Ectodermal cell (in vitro differentiated cells): Measurements from ENCODE around the gene P2RY12.

Source experiments
- H3K27ac ChIP-seq: 2 replicates; pipeline ENCODE4 v1.7.0; 2013; ENCODE audit warnings: mild to moderate bottlenecking, low read depth, low read length; ENCODE audit not compliant: insufficient read depth, poor library complexity, severe bottlenecking
- H3K27me3 ChIP-seq: 2 replicates; pipeline ENCODE4 v1.7.0; 2013; ENCODE audit warnings: mild to moderate bottlenecking, low read length; ENCODE audit not compliant: insufficient read depth, control insufficient read depth, poor library complexity, severe bottlenecking
- H3K36me3 ChIP-seq: one replicate; pipeline ENCODE4 v1.7.0; 2013; ENCODE audit warnings: low read length; ENCODE audit not compliant: control insufficient read depth, insufficient read depth
- H3K4me1 ChIP-seq: one replicate; pipeline ENCODE4 v1.7.0; 2013; ENCODE audit warnings: low read length; ENCODE audit not compliant: control insufficient read depth, insufficient read depth
- H3K4me3 ChIP-seq: 2 replicates; pipeline ENCODE4 v1.7.0; 2013; ENCODE audit warnings: low read depth, low read length, control low read depth; ENCODE audit not compliant: insufficient read depth
- H3K9me3 ChIP-seq: 2 replicates; pipeline ENCODE4 v1.7.0; 2013; ENCODE audit warnings: mild to moderate bottlenecking, low read length, moderate library complexity; ENCODE audit not compliant: control insufficient read depth
- whole genome bisulfite sequencing, 2 experiments: methylation state at CpG; one replicate each; pipeline ENCODE4 v1.1.7; 2013; ENCODE audit warnings: missing lambda C conversion rate in 2 of 2; 5-methylcytosine and 5-hydroxymethylcytosine counted together

Gene P2RY12

DNA sequence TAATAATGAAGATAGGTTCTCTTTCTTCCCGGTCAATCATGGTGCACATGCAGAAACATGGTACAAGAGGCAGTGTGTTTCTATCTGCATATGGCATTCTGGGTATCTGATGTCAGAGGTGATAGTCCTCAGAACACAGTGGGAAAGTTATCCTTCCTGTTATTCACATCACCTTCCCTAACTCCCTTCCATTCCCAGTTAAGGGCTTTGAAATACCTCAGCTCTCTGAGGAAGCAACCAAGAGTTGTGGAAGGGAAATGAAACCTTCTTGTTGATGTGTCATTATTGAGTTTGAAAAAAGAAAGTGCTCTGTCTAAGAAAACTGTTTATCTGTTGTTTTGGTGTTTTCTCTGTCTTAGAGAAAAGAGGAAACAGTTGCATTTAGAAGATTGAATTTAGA, 33.3 kb downstream of the P2RY12 start:
- H3K27me3 ChIP-seq, result no peaks in the 10 kb centered on the region
- 94 to 100% methylated on average over 1 of the region's 1 CpG for WGBS, 2 experiments
- H3K4me1 ChIP-seq, result no peaks in the 10 kb centered on the region
- H3K4me3 ChIP-seq, result no peak overlapping the region
- no peak overlapping the region for H3K27ac ChIP-seq
- no peaks in the 10 kb centered on the region for H3K9me3 ChIP-seq
- H3K36me3 ChIP-seq, result no peaks in the 10 kb centered on the region

- Histone ChIP-seq H3K27ac (no peak overlapping the region), H3K9me3 (no peaks in the 10 kb centered on the region), H3K4me1 (no peaks in the 10 kb centered on the region), H3K27me3 (no peaks in the 10 kb centered on the region), H3K4me3 (no peak overlapping the region), H3K36me3 (no peaks in the 10 kb centered on the region)
- no CpG with 5 or more reads among the region's 1 CpG for whole genome bisulfite sequencing, 2 experiments
Measured at GRCh38 chr3:151350656-151351055, 33.9 kb downstream of the P2RY12 start.

- WGBS, 2 experiments, result 75 to 84% methylated on average over 5 to 6 of the region's 6 CpGs
- no peaks in the 10 kb centered on the region for H3K36me3 ChIP-seq
- H3K4me1 ChIP-seq, result no peaks in the 10 kb centered on the region
- no peak overlapping the region for H3K27ac ChIP-seq
- no peaks in the 10 kb centered on the region for H3K27me3 ChIP-seq
- H3K4me3 ChIP-seq, result no peak overlapping the region
- no peaks in the 10 kb centered on the region for H3K9me3 ChIP-seq
Measured at GRCh38 chr3:151347432-151347831, 37.1 kb downstream of the P2RY12 start.

DNA sequence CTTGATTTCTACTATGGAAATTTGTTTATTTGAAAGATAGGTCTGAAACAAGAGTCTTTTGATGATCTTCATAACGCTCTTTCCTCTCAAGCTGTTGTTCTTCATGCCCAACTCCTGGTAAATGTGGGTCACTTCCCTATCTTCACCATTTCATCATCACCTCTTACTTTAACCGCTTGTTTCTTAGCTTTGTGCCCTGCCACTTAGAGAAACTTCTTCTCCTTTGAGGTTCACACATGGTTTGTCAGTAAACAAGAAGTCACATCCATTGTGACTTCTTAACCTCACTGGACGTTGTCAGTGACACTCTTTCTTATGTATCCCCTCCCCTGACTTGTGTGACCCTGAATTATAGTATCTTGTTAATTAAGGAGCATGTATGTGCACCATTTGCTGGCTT, 38.3 kb downstream of the P2RY12 start:
- no peaks in the 10 kb centered on the region for H3K4me1 ChIP-seq
- H3K4me3 ChIP-seq, result no peak overlapping the region
- H3K27ac ChIP-seq, result no peak overlapping the region
- 91 to 95% methylated on average over 3 of the region's 3 CpGs for WGBS, 2 experiments
- no peaks in the 10 kb centered on the region for H3K27me3 ChIP-seq
- no peaks in the 10 kb centered on the region for H3K36me3 ChIP-seq
- no peaks in the 10 kb centered on the region for H3K9me3 ChIP-seq

DNA sequence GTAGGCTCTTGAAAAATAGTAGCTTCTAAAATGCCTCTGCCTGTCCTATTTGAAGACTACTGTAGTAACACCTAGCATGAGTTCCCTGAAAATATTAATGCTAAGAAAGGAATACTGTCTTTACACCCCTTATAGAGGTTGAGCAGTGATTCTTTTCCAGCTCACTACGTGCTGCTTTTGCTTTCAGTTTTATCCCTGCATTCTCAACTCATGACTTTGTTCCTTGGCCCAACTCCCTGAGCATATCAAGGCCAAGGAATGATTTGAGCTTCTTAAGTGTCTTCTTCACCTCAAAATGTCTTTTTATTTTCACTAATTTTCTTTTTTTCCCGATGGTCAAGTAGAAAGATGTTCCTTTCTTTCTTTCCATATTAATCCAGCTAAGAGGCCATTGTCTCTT, 38.7 kb downstream of the P2RY12 start:
- Histone ChIP-seq H3K27me3 (no peaks in the 10 kb centered on the region), H3K4me3 (no peak overlapping the region), H3K36me3 (no peaks in the 10 kb centered on the region), H3K9me3 (no peaks in the 10 kb centered on the region), H3K27ac (no peak overlapping the region), H3K4me1 (no peaks in the 10 kb centered on the region)
- 89 to 96% methylated on average over 2 of the region's 2 CpGs for WGBS, 2 experiments

DNA sequence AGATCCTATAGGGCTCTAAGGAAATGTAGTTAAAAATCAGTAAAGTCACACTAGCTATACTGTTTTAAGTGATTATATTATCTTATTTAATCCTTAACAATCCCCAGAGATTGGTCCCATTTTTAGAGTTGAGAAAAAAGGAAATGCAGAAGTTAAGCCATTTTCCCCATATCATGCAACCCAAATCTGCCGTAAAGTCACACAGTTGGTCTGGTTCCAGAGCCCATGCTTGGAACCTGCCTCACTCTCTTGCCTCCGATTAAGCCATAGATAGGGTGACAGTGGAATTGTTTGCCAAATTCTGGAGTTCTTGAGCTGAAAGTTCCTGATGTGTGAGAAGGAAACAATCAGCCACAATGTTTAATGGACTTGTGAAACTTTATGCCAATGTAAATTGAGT, 52.9 kb downstream of the P2RY12 start:
- Histone ChIP-seq H3K36me3 (no peaks in the 10 kb centered on the region), H3K27ac (no peak overlapping the region), H3K9me3 (no peaks in the 10 kb centered on the region), H3K27me3 (no peaks in the 10 kb centered on the region), H3K4me1 (no peaks in the 10 kb centered on the region), H3K4me3 (no peak overlapping the region)
- 92 to 96% methylated on average over 2 of the region's 2 CpGs for WGBS, 2 experiments

- H3K36me3 ChIP-seq, result no peaks in the 10 kb centered on the region
- H3K9me3 ChIP-seq, result no peaks in the 10 kb centered on the region
- no peak overlapping the region for H3K4me3 ChIP-seq
- H3K27ac ChIP-seq, result no peak overlapping the region
- H3K27me3 ChIP-seq, result no peaks in the 10 kb centered on the region
- H3K4me1 ChIP-seq, result no peaks in the 10 kb centered on the region
Measured at GRCh38 chr3:151330899-151331298, 53.7 kb downstream of the P2RY12 start.

DNA sequence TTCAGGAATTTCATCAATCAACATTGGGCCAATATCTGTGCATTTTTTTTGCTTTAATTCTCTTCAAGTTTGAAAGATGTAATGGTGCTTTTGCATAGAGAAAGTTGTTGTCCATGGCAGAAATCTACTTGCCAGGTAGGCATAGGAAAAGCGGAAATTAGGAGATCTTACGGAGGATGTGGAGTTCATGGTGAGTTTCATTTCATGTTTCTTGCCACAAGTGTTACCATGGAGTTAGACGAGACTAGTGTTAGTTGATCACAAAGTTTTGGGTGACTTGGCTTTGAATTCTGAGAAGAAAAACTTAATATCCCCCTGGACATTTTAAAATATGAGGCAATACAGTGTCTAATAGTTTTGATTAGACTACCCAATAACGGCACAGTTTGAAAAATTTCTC, 54.2 kb downstream of the P2RY12 start:
- no peak overlapping the region for H3K27ac ChIP-seq
- H3K36me3 ChIP-seq, result no peaks in the 10 kb centered on the region
- H3K4me3 ChIP-seq, result no peak overlapping the region
- no peaks in the 10 kb centered on the region for H3K9me3 ChIP-seq
- no peaks in the 10 kb centered on the region for H3K4me1 ChIP-seq
- whole genome bisulfite sequencing, 2 experiments, result 95 to 96% methylated on average over 3 of the region's 4 CpGs
- H3K27me3 ChIP-seq, result no peaks in the 10 kb centered on the region

- H3K4me3 ChIP-seq, result no peak within 1 kb of the TSS
- no peaks in the 10 kb centered on the region for H3K36me3 ChIP-seq
- H3K4me1 ChIP-seq, result no peaks in the 10 kb centered on the region
- H3K27ac ChIP-seq, result no peak within 1 kb of the TSS
- 60 to 92% methylated on average over 1 of the region's 1 CpG for whole genome bisulfite sequencing, 2 experiments
- H3K27me3 ChIP-seq, result no peaks in the 10 kb centered on the region
- H3K9me3 ChIP-seq, result no peaks in the 10 kb centered on the region
Measured at GRCh38 chr3:151329363-151329762, 55.2 kb downstream of the P2RY12 start, which contains the start of gene P2RY13. Gene P2RY13, minus strand, starts transcription at chr3:151329549. Its CDS starts 21 bp downstream, at chr3:151329528.

DNA sequence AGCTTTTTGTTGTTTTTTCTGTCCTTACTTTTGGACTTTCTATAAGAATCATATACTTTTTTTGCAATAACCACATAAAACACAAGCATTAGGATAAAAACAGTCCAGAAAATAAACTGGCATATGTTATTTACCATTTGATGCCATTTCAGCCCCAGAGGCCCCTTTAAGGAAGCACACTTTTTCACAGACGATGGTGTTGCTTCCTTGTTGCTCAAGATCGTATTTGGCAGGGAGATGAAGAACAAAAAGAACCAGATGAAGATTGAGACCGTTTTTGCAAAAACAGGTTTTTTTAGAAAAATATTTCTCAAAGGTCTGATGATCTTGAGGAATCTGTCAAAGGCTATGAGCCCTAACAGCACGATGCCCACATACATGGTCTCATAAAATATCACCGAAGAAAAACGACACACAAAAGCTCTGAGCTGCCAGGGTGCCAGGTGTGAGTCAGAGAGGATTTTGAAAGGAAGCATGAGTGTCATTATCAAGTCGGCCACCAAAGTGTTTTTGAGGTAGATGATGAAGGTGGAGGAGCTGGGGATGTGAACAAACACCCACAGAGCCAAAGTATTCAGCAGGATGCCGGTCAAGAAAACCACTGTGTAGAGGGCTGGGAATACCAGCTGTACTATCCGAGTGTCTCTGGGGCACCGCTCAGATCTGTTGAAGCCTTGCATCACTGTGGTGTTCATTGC, 56.1 kb downstream of the P2RY12 start:
- Histone ChIP-seq H3K4me3 (no peak overlapping the region), H3K9me3 (no peaks in the 10 kb centered on the region), H3K4me1 (no peaks in the 10 kb centered on the region), H3K27me3 (no peaks in the 10 kb centered on the region), H3K36me3 (no peaks in the 10 kb centered on the region), H3K27ac (no peak overlapping the region)
- WGBS, 2 experiments, result 87 to 89% methylated on average over 10 of the region's 10 CpGs
